Muscle layer of colon (tissue), 2 donors: ENCODE results near the gene ELANE.

ENCODE experiments used
- H3K27ac ChIP-seq: one replicate; pipeline ENCODE4 v1.7.0; 2013; ENCODE audit warnings: low read depth, mild to moderate bottlenecking, low read length, moderate library complexity
- H3K27me3 ChIP-seq, 2 donors: one replicate each; pipeline ENCODE4 v1.7.0; 2013; ENCODE audit warnings: low read length in 2 of 2, mild to moderate bottlenecking in 2 of 2; ENCODE audit not compliant: insufficient read depth in 2 of 2, control insufficient read depth in 1 of 2
- H3K36me3 ChIP-seq: one replicate; pipeline ENCODE4 v1.7.0; 2013; ENCODE audit warnings: mild to moderate bottlenecking, low read length; ENCODE audit not compliant: insufficient read depth
- H3K4me1 ChIP-seq: one replicate; pipeline ENCODE4 v1.7.0; 2013; ENCODE audit warnings: mild to moderate bottlenecking, low read length; ENCODE audit not compliant: insufficient read depth
- H3K4me3 ChIP-seq, 2 donors: one replicate each; pipeline ENCODE4 v1.7.0; 2013; ENCODE audit warnings: low read length in 2 of 2, low read depth in 1 of 2, mild to moderate bottlenecking in 1 of 2, moderate library complexity in 1 of 2
- H3K9ac ChIP-seq: one replicate; pipeline ENCODE4 v1.7.0; 2013; ENCODE audit warnings: low read length
- H3K9me3 ChIP-seq: one replicate; pipeline ENCODE4 v1.7.0; 2013; ENCODE audit warnings: mild to moderate bottlenecking, low read length
- donor health status: abdominal sarcoma.
- donor health status: Adenocarcinoma of cecum.

ELANE gene

DNA sequence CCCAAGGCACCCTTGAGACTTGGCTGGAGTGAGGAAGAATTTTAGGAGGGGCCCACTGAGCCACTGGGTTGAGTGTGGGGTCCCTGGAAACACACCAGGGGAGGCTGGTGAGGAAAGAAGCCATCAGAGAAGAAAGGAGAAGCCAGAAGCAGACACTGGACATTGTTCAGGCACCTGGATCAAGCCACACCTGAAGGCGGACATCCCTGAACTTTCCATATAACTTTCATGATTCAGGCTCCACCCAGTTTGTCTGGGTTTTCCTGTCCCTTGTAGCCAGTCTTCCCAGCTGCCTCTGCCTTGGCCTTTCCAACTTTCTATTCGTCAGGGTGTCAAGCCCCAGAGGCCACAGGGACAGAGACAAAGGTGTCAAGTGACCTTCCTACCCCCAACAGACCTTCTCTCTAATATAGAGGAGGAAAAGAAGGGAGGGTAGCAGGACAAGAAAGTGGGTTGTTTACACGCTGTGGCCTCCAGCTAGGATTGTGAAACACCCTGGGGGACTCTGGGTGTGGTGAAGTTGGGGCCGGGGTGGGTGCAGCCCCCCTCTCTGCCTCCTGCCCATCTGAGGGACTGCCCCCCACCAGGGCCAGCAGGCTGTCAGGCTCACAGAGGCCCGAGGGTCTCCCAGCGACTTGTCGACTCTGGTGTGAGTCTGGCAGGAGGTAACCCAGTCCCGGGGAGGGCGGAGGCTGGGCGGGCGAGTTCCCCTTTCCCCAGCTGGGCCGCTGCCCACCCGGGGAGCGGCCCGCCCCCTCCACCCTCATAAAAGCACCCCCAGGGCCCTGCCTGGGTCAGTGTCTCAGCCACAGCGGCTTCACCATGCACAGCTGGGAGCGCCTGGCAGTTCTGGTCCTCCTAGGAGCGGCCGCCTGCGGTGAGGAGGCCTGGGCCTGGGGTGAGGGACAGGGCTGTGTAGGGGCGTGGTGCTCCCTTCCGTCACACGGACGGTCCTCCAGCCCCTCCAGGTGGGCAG, 7.1 kb downstream of the ELANE start, which contains the start of gene CFD:
TSS of gene CFD (plus strand) at position 797 of the 976 bp plus-strand sequence. CDS start at position 823, 26 bp downstream.
- Histone ChIP-seq H3K9ac (no peak within 1 kb of the TSS), H3K4me1 (peaks cover 7% of the 10 kb centered on the region), H3K9me3 (no peaks in the 10 kb centered on the region), H3K27ac (peak within 1 kb of the TSS; percentile 20), H3K4me3 (peak within 1 kb of the TSS; percentile 32 to 38), H3K36me3 (no peaks in the 10 kb centered on the region), H3K27me3 (peaks cover 8 to 53% of the 10 kb centered on the region in 2 donors)

DNA sequence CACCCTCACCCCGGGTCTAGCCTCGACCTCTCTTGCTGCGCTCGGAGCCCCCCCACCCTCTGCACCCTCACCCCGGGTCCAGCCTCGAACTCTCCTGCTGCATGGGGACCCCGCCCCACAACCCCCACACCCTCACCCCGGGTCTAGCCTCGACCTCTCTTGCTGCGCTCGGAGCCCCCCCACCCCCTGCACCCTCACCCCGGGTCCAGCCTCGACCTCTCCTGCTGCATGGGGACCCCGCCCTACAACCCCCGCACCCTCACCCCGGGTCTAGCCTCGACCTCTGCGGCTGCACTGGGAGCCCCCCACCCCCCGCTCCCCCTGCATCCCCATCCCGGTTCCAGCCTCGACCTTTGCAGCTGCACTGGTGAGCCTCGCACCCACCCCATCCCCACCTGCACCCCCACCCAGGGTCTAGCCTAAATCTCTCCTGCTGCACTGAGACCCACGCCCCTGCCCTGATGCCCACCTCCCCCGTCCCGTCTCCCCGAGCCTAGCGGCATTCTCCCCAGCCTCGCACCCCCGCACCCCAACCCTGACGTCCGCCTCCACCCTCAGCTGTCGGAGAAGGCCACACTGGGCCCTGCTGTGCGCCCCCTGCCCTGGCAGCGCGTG, 9.1 kb downstream of the ELANE start:
- Histone ChIP-seq H3K27ac (no peak overlapping the region), H3K27me3 (peaks cover 8 to 45% of the 10 kb centered on the region in 2 donors), H3K9me3 (no peaks in the 10 kb centered on the region), H3K9ac (no peak overlapping the region), H3K36me3 (no peaks in the 10 kb centered on the region), H3K4me1 (peaks cover 7% of the 10 kb centered on the region), H3K4me3 (no peak overlapping the region)

DNA sequence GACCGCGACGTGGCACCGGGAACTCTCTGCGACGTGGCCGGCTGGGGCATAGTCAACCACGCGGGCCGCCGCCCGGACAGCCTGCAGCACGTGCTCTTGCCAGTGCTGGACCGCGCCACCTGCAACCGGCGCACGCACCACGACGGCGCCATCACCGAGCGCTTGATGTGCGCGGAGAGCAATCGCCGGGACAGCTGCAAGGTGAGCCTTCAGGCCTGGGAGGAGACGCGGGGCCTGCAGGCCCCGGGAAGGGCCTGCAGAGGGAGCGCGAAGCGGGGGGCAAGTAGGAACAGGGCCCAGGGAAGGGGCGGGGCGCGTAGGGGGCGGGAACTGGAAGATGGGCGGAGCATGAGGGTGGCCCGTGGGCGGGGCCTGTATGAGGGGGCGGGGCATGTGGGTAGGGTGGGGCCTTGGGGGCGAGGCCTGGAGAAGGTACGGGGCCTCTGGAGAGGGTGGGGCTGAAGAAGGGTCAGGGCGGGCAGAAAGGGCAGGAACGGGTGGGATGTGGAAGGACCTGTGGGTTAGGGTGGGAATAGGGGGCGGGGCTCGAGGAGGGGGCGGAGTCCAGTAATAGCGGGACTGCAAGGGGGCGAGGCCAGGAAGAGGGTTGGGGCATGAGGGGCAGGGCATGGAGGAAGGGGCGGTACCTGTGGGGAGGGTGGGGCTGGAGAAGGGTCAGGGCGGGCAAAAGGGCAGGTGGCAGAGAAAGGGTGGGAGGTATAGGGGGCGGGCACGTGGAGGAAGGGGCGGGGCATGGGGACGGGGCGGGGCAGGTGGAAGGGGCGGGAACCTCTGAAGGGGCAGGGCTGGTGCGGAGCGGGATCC, 9.9 kb downstream of the ELANE start:
- Histone ChIP-seq H3K27me3 (peaks cover 8 to 41% of the 10 kb centered on the region in 2 donors), H3K27ac (no peak overlapping the region), H3K9ac (no peak overlapping the region), H3K36me3 (no peaks in the 10 kb centered on the region), H3K9me3 (no peaks in the 10 kb centered on the region), H3K4me1 (peaks cover 7% of the 10 kb centered on the region), H3K4me3 (no peak overlapping the region)

DNA sequence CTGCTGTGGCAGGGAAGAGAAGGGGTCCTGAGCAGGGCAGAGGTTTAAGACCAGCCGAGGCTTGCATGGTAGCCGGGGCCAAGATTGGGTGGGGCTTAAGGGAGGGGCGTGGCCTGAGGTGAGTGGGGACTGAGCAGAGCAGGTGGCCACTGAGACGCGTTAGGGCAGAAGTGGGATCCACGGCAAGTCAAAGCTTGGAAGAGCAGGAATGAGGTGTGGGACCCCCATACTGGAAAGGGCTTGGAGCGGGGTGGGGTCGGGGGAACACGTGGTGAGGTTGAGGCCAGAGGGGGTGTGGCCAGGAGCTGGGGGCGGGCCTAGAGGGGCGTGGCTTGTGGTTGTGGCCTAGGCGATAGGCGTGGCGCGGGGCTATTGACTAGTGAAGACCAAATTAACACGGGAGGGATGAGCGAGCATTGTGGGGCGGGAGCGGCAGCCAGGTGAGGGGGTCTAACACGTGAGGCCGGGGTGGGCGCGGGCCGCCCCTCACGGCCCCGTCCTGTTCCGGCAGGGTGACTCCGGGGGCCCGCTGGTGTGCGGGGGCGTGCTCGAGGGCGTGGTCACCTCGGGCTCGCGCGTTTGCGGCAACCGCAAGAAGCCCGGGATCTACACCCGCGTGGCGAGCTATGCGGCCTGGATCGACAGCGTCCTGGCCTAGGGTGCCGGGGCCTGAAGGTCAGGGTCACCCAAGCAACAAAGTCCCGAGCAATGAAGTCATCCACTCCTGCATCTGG, 10.6 kb downstream of the ELANE start:
- peaks cover 7% of the 10 kb centered on the region for H3K4me1 ChIP-seq
- H3K27me3 ChIP-seq = peaks cover 8 to 41% of the 10 kb centered on the region in 2 donors
- H3K4me3 ChIP-seq = no peak overlapping the region
- H3K9ac ChIP-seq = no peak overlapping the region
- H3K9me3 ChIP-seq = no peaks in the 10 kb centered on the region
- H3K27ac ChIP-seq = no peak overlapping the region
- H3K36me3 ChIP-seq = peaks cover 6% of the 10 kb centered on the region

DNA sequence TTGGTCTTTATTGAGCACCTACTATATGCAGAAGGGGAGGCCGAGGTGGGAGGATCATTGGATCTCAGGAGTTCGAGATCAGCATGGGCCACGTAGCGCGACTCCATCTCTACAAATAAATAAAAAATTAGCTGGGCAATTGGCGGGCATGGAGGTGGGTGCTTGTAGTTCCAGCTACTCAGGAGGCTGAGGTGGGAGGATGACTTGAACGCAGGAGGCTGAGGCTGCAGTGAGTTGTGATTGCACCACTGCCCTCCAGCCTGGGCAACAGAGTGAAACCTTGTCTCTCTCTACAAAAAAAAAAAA, 11.2 kb downstream of the ELANE start:
- Histone ChIP-seq H3K27ac (no peak overlapping the region), H3K27me3 (peaks cover 6 to 40% of the 10 kb centered on the region in 2 donors)

DNA sequence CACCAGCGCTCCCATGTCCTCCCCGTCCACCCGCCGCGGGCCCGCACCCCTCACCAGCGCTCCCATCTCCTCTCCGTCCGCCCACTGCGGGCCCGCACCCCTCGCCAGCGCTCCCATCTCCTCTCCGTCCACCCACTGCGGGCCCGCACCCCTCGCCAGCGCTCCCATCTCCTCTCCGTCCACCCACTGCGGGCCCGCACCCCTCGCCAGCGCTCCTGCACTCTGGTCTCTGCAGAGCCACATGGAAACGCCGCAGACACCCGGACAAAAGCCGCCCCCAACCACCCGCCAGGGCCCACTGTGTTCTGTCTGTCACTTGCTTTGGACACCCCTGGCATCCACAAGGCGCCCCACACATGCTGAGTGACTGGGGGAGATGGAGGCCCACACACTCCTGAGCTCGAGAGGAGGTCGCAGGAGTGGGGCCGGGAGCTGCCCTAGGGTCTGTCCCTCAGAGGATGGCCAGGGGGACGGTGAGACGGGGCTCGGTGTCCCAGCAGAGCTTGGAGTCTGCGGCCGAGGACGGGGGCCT, 14.7 kb downstream of the ELANE start:
- H3K4me3 ChIP-seq = no peak overlapping the region
- peaks cover 0 to 7% of the 10 kb centered on the region in 2 donors for H3K27me3 ChIP-seq
- H3K9ac ChIP-seq = no peak overlapping the region
- H3K27ac ChIP-seq = no peak overlapping the region
- H3K9me3 ChIP-seq = no peaks in the 10 kb centered on the region
- peaks cover 21% of the 10 kb centered on the region for H3K36me3 ChIP-seq
- peaks cover 16% of the 10 kb centered on the region for H3K4me1 ChIP-seq

More for the DNA sequence above, 11.2 kb downstream of the ELANE start:
- Histone ChIP-seq H3K4me1 (peaks cover 7% of the 10 kb centered on the region), H3K9me3 (no peaks in the 10 kb centered on the region), H3K36me3 (peaks cover 6% of the 10 kb centered on the region), H3K4me3 (no peak overlapping the region), H3K9ac (no peak overlapping the region)

DNA sequence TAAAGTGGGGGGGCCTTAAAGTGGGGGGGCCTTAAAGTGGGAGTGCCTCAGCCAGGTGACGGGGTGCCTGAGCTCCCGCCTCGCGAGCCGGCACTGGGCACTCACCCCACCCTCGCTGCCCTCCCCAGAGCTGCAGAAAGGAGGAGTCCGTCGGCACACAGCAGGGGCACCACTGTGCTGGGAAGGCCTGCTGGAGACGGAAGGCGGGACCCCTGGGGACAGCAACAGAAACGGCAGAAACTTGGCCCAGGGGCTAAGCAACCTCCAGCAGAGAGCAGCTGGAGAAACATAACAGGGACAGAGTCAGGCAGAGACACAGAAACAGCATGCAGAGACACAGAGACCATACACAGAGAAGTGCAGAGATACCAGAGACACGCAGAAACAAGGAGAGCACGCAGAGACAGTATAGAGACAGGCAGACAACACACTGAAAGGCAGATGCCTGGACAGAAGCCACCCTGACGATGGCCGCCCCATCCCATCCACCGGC, 15.2 kb downstream of the ELANE start:
- H3K9ac ChIP-seq = no peak overlapping the region
- H3K27me3 ChIP-seq = peaks cover 0 to 6% of the 10 kb centered on the region in 2 donors
- H3K9me3 ChIP-seq = no peaks in the 10 kb centered on the region
- H3K4me3 ChIP-seq = no peak overlapping the region
- no peak overlapping the region for H3K27ac ChIP-seq
- peaks cover 16% of the 10 kb centered on the region for H3K4me1 ChIP-seq
- H3K36me3 ChIP-seq = peaks cover 21% of the 10 kb centered on the region

DNA sequence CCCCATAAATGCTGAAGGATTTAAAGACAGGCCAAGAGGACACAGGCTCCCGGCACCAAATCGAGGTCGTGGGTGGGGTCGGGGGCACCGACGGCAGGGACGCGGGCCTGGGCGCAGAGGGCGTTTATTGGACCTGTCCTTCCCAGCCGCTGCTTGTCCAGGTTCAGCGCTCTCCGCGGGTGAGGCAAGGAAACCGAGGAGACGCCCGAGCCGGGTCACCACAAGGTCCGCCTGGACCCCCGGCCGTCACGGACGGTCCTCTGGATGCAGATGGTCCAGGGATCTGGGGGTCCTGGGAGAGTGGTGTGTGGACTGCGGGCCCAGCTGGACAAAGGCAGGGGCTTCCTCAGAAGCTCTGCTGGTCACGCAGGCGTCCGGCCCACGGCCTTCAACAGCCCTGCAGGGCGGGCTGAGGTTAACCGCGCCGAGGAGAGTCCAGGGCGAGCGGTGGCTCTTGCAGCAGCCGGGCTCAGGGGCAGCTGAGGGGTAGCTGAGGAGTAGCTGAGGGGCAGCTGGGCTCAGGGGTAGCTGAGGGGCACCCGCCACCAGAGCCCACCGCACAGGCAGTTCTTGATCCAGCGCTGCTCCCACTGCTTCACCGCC, 15.9 kb downstream of the ELANE start:
- Histone ChIP-seq H3K9ac (no peak overlapping the region), H3K27me3 (peaks cover 0 to under 1% of the 10 kb centered on the region in 2 donors), H3K36me3 (peaks cover 21% of the 10 kb centered on the region), H3K4me1 (peaks cover 13% of the 10 kb centered on the region), H3K27ac (no peak overlapping the region), H3K9me3 (no peaks in the 10 kb centered on the region), H3K4me3 (no peak overlapping the region)

DNA sequence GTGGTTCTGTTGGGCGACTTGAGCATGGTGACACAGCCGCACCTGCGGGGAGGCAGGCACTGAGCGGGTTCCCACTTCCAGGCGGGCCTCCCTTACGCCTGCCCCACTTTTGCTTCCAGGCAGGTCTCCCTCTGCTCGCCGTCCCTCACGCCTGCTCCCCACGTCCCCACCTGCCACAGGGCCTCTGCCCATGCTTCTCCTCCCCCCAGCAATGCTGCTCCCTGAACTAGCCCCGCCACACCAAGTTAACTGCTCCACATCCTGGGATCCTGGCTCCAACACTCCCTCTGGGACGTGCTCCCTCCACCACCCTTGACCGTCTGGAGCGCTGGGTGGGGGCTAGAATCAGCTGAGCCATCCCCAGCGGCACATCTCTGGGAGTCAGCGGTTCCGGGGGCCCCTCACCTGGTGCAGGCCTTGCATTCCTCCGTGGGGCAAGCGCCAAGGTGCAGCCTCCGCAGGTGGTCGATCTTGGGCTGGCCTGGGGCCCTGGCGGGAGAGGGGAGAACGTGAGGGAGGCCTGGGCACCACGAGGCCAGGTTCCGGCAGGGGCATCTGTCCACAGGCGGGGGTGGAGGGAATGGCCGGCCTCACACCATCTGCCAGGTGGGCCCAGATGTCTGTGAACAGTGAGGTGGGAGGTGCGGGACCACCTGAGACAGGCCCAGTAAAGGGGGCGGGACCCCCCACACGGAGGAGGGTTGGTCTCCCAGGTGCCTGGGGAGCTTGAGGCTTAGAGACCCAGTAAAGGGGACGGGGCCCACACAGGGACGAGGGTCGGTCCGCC, 16.5 kb downstream of the ELANE start:
- peaks cover 12% of the 10 kb centered on the region for H3K4me1 ChIP-seq
- peak overlapping the region; percentile 86 for H3K27ac ChIP-seq
- no peak overlapping the region for H3K9ac ChIP-seq
- H3K36me3 ChIP-seq = peaks cover 25% of the 10 kb centered on the region
- H3K9me3 ChIP-seq = no peaks in the 10 kb centered on the region
- H3K4me3 ChIP-seq = no peak overlapping the region
- H3K27me3 ChIP-seq = no peaks in the 10 kb centered on the region
